Astrocyte (in vitro differentiated cells and primary cell): ENCODE results near the gene ZNF554. TPM values are rescaled to one million over a fixed set of nuclear protein-coding genes. Genes with fewer than 3 reads are reported as not detected.

Experiments
- DNase-seq: peaks from one replicate; pipeline ENCODE4 v3.0.0-alpha.2; 2010; ENCODE audit warnings: low read depth
- FAIRE-seq: peaks from 2 replicates; lab custom pipeline; 2011; peaks lifted over from hg19 to GRCh38; lab: Jason Lieb, UNC
- H2AFZ ChIP-seq: 2 replicates; pipeline ENCODE4 v1.6.0; 2012; ENCODE audit warnings: low read depth, low read length, inconsistent platforms
- H3K27ac ChIP-seq: 2 replicates; pipeline ENCODE4 v1.5.1; 2011; ENCODE audit warnings: low read depth, low read length, inconsistent platforms
- H3K27me3 ChIP-seq: 2 replicates; pipeline ENCODE4 v1.6.0; 2011; ENCODE audit warnings: low read length, inconsistent platforms; ENCODE audit not compliant: insufficient read depth
- H3K36me3 ChIP-seq: 2 replicates; pipeline ENCODE4 v1.5.1; 2011; ENCODE audit warnings: low read length, inconsistent platforms; ENCODE audit not compliant: insufficient read depth
- H3K4me1 ChIP-seq: 2 replicates; pipeline ENCODE4 v1.5.1; 2011; ENCODE audit warnings: low read length, inconsistent platforms; ENCODE audit not compliant: insufficient read depth
- H3K4me2 ChIP-seq: 2 replicates; pipeline ENCODE4 v1.6.0; 2012; ENCODE audit warnings: low read length, inconsistent platforms
- H3K4me3 ChIP-seq: 2 replicates; pipeline ENCODE4 v1.5.1; 2011; ENCODE audit warnings: low read depth, mild to moderate bottlenecking, low read length, inconsistent platforms; ENCODE audit not compliant: insufficient read depth
- H3K79me2 ChIP-seq: 2 replicates; pipeline ENCODE4 v1.6.0; 2012; ENCODE audit warnings: mild to moderate bottlenecking, low read length, inconsistent platforms; ENCODE audit not compliant: insufficient read depth
- H3K9ac ChIP-seq: 2 replicates; pipeline ENCODE4 v1.6.0; 2012; ENCODE audit warnings: mild to moderate bottlenecking, low read length, inconsistent platforms
- H3K9me3 ChIP-seq: 2 replicates; pipeline ENCODE4 v1.5.1; 2012; ENCODE audit warnings: low read depth, mild to moderate bottlenecking, low read length, inconsistent platforms; ENCODE audit not compliant: insufficient read depth
- H4K20me1 ChIP-seq: 2 replicates; pipeline ENCODE4 v1.6.0; 2012; ENCODE audit warnings: low read length, inconsistent platforms; ENCODE audit not compliant: insufficient read depth
- H3K27ac Mint-ChIP-seq: one replicate; pipeline ENCODE4 v1.8.0; 2021; ENCODE audit warnings: mild to moderate bottlenecking, mixed read lengths; ENCODE audit not compliant: unreplicated experiment
- H3K27me3 Mint-ChIP-seq: one replicate; pipeline ENCODE4 v1.8.0; 2021; ENCODE audit warnings: low read depth, mixed read lengths; ENCODE audit not compliant: unreplicated experiment
- H3K36me3 Mint-ChIP-seq: one replicate; pipeline ENCODE4 v1.8.0; 2021; ENCODE audit warnings: low read depth, mixed read lengths; ENCODE audit not compliant: unreplicated experiment
- H3K4me1 Mint-ChIP-seq: one replicate; pipeline ENCODE4 v1.8.0; 2021; ENCODE audit warnings: low read depth, mixed read lengths; ENCODE audit not compliant: unreplicated experiment
- H3K4me3 Mint-ChIP-seq: one replicate; pipeline ENCODE4 v1.8.0; 2021; ENCODE audit warnings: mild to moderate bottlenecking, moderate library complexity, mixed read lengths; ENCODE audit not compliant: unreplicated experiment
- H3K9me3 Mint-ChIP-seq: one replicate; pipeline ENCODE4 v1.8.0; 2021; ENCODE audit warnings: mild to moderate bottlenecking, mixed read lengths; ENCODE audit not compliant: unreplicated experiment
- EZH2 ChIP-seq: IDR thresholded peaks from 2 replicates; pipeline ENCODE4 v1.6.1; 2012; ENCODE audit warnings: mild to moderate bottlenecking, low read length, inconsistent platforms; ENCODE audit not compliant: insufficient read depth
- total RNA-seq: library from RNA; stranded (reverse); gene quantifications from 2 replicates; pipeline ENCODE4 v1.2.1, GENCODE V29; 2021
- TF ChIP-seq, protein P1 (sequence below): IDR thresholded peaks from 2 replicates; pipeline ENCODE4 v1.5.1; 2011; ENCODE audit warnings: low read depth, mild to moderate bottlenecking, inconsistent platforms, low read length, moderate library complexity; ENCODE audit not compliant: insufficient read depth

ZNF554 gene
- total RNA-seq, 1 donor from 2014 or later = 3.1 TPM

DNA sequence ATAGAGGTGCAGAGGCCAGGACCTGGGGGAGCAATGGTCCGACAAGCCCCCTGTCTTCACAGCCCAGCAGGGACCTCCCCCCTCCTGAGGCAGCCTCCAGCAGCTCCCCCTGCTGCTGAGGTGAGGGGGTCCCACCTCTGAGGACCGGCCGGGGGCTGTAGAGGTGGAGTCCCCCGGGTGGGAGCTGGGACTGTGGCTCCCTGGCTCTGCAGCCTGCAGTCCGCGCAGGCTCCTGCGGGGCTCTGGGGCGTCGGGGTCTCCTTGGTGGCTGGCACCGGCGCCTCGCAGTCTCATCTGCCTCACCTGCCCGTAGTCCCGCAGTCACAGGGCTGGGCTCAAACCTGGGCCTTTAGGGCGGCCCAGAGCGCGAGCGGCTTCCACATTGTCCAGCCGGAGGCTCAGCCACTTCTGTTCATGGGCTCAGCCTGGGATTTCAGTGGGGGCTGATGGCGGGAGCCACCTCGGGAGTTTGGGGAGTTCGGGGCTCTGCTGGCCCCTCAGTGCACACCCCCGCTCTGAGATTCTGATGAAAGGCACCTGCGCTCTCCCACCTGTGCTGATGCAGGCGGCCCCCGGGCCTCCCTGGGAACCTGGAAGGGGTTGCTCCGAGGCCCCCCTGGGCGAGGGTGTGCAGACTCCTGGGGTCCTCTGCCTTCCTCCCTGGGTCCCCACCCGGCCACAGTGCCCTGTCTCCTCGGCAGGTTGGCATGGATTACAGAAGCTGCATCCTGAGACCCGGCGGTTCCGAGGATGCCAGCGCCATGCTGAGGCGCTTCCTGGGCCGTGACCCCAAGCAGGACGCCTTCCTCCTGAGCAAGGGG, 7.0 kb upstream of the ZNF554 start:
- H3K4me2 ChIP-seq = no peak overlapping the region
- Mint-ChIP-seq H3K36me3 (peaks cover 12% of the 10 kb centered on the region), H3K27me3 (no peaks in the 10 kb centered on the region), H3K9me3 (no peaks in the 10 kb centered on the region), H3K4me3 (no peak overlapping the region), H3K27ac (no peak overlapping the region), H3K4me1 (no peaks in the 10 kb centered on the region)
- H3K36me3 ChIP-seq = no peaks in the 10 kb centered on the region
- H3K27me3 ChIP-seq = no peaks in the 10 kb centered on the region
- H2AFZ ChIP-seq = no peak overlapping the region
- no peak for TF ChIP-seq EZH2
- TF ChIP-seq, protein P1, sequence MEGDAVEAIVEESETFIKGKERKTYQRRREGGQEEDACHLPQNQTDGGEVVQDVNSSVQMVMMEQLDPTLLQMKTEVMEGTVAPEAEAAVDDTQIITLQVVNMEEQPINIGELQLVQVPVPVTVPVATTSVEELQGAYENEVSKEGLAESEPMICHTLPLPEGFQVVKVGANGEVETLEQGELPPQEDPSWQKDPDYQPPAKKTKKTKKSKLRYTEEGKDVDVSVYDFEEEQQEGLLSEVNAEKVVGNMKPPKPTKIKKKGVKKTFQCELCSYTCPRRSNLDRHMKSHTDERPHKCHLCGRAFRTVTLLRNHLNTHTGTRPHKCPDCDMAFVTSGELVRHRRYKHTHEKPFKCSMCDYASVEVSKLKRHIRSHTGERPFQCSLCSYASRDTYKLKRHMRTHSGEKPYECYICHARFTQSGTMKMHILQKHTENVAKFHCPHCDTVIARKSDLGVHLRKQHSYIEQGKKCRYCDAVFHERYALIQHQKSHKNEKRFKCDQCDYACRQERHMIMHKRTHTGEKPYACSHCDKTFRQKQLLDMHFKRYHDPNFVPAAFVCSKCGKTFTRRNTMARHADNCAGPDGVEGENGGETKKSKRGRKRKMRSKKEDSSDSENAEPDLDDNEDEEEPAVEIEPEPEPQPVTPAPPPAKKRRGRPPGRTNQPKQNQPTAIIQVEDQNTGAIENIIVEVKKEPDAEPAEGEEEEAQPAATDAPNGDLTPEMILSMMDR = no peak
- no peak for DNase-seq
- no peak overlapping the region for H3K4me3 ChIP-seq
- no peaks in the 10 kb centered on the region for H4K20me1 ChIP-seq
- no peaks in the 10 kb centered on the region for H3K4me1 ChIP-seq
- H3K27ac ChIP-seq = no peak overlapping the region
- H3K79me2 ChIP-seq = no peaks in the 10 kb centered on the region
- FAIRE-seq = no peak
- no peaks in the 10 kb centered on the region for H3K9me3 ChIP-seq
- H3K9ac ChIP-seq = no peak overlapping the region

DNA sequence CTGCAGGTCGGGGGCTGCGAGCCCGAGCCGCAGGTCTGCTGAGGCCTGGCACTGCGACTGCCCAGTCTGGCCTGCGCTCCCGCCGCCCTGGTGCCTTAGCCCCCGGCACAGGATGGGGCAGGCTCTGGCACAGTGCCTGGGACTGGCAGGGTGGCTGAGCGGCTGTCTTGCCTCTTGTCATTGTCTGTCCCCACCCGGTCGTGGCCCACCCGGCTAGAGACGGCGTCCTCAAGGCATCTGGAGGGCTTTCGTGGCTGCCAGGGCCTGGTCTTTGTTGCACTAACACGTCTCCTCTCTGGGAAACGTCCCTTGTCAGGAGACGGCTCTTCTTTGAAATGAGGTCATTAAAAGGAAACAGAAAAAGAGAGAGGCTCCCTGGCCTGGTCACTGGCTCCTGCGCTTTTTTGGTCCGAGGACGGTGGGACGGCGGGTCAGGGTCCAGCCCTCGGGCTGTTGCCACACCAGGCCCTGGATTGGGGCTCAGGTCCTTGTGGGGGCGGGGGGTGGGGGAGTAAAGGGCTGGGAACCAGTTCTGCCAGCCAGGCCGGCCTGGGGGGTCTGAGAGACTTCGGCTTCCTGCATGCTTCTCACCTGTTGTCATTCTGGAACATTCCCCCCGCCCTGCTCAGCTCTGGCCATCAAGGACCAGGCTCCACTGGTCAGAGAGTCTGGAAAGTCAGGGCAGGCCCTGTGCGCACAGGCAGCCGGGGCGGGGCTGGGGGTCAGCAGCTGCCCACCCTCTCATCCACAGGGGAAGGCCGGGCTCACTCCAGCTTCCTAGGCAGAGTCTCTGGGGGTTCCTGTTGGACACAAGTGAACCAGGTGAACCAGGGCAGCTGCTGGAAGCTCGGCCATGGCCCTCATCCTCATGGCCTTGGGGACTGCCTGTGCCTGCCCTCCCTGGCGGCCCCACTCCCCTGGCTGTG, 6.2 kb upstream of the ZNF554 start:
- Mint-ChIP-seq H3K36me3 (peaks cover 12% of the 10 kb centered on the region), H3K4me3 (no peak overlapping the region), H3K27ac (no peak overlapping the region), H3K4me1 (no peaks in the 10 kb centered on the region), H3K9me3 (no peaks in the 10 kb centered on the region), H3K27me3 (no peaks in the 10 kb centered on the region)
- H2AFZ ChIP-seq = no peak overlapping the region
- TF ChIP-seq, protein P1 = no peak
- TF ChIP-seq EZH2 = no peak
- no peak overlapping the region for H3K27ac ChIP-seq
- no peak overlapping the region for H3K4me2 ChIP-seq
- no peak for DNase-seq
- no peaks in the 10 kb centered on the region for H3K36me3 ChIP-seq
- H3K4me3 ChIP-seq = no peak overlapping the region
- no peak for FAIRE-seq
- H4K20me1 ChIP-seq = no peaks in the 10 kb centered on the region
- no peaks in the 10 kb centered on the region for H3K79me2 ChIP-seq
- H3K9ac ChIP-seq = no peak overlapping the region
- H3K9me3 ChIP-seq = no peaks in the 10 kb centered on the region
- H3K4me1 ChIP-seq = no peaks in the 10 kb centered on the region
- no peaks in the 10 kb centered on the region for H3K27me3 ChIP-seq
